Measurements from ENCODE around the gene OSMR.

- no peak for TF ChIP-seq EZH2phosphoT487 (IDR thresholded peaks at IDR 0.05)
- TF ChIP-seq CTCF (IDR thresholded peaks at IDR 0.05), result no peak
Measured at GRCh38 chr5:38871790-38872551, 26.2 kb downstream of the OSMR start.
